Activated T-helper 9 cell treated with anti-CD3 and anti-CD28 coated beads, Interleukin-2, amount 50 U/mL, for 16 hours (primary cell): ENCODE measurements around the gene ZNF35.
"Not testable (repeated sequence)": the region's sequence is repeated elsewhere in the genome, so short reads cannot be mapped to it uniquely, and the experiment has no call there.

Experiments
- DNase-seq: peaks from one replicate; pipeline ENCODE4 v3.0.0-alpha.2; 2020; ENCODE audit warnings: low read depth

ZNF35 gene

DNA sequence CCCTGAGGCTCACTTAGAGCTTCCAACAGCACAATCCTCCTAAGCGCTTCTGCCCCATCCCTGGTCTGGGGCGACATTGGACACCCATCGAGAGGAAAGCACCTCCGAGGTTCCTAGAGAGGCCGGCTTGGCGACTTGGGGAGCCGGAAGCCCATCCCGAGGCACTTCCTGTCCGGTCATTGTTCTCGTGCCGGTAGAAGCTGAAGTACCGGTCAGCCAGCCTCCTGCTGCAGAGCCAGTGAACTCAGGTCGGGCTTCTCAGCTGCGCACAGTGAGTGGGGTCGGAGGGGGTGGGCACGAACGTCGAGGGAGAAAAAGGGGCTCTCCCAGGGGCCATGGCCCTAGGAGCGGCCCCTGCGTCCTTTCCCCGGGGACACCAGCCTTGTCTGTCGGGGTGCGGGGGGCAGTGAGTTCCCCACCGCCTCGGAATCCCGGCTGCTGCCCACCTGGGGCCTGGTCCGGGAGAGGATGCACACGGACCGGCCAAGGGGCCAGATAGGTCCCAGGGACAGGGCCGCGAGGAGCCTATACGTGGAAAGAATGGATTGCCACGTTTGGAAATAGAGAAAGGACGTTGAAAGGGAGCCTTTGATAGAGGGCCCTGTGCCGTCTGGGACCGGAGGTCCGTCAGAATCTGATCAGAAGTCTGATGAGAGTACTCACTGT is at the start of gene ZNF35:
ZNF35 (plus strand) TSS at position 169 of the 666 bp plus-strand sequence. CDS start 2,336 bp downstream, outside the sequence.
- no peak for DNase-seq

DNA sequence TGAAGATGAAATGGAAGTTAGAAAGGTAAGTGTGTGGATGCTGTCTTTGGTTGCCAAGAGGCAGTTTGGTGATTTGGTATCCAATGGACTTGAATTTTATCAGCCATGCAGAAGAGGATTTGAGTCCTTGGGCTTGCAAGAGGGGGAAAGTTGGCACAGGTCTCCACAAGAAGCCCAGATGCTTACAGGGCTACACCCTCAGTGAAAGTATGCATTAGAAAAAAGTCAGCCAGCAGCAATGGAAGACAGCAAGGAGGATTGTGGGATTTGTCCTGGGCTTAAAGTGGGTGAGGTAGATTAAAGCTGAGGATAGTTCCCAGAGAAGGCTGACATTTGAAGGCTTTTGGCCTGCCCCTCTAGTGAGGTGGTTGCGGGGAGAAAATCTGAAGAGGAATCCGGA is 46.8 kb upstream of the ZNF35 start:
- DNase-seq = no peak

DNA sequence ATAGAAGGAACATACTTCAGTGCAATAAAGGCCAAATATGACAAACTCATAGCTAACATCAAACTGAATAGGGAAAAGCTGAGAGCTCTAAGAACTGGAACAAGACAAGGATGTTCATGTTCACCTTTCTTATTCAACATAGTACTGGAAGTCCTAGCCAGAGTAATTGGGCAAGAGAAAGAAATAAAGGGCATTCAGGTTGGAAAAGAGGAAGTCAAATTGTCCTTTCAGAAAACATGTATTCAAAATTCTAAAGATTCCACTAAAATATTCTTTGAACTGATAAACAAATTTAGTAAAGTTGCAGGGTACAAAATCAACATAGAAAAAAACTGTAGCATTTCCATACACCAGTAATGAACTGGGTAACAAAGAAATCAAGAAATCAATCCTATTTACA is 35.9 kb upstream of the ZNF35 start:
- DNase-seq = no peak

DNA sequence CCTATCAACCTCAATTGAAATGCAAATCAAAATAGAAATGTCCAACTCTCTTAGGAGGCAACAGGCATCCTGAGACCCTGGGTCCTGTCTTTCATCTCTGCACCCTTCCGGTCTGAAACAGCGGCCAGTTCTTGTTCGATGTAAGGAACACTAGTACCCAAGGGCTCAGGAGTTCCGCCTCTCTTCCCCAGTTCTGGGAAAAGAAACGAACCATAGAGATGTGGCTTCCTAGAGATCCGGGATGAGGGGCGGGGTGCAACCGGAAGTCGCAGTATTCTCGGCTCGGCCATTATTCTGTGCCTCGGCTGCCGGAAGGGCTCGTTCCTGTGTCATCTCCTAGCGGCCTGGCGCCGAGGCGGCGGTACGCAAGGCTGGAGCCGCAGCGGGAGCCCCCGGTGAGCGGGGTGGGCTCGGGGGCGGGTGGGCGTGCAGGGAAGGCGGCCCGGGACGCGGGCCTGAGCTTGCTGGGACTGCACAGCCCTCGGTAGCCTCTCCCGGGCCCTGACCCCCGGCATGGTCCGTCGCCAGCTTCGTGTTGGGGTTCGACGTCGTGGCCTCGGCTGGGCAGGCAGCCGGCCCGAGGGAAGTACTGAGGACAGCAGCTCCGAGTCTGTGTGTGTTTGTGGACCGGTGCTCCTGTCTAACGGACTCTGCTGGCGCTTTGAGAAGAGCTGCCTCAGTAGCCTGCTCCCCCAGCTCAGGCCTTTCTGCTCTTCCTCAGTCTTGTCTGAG is 23.6 kb upstream of the ZNF35 start, which contains the start of gene ZNF197:
ZNF197 (plus strand) TSS at position 288 of the 732 bp plus-strand sequence. CDS start 4,119 bp downstream, outside the sequence.
- DNase-seq = peak; percentile 31

DNA sequence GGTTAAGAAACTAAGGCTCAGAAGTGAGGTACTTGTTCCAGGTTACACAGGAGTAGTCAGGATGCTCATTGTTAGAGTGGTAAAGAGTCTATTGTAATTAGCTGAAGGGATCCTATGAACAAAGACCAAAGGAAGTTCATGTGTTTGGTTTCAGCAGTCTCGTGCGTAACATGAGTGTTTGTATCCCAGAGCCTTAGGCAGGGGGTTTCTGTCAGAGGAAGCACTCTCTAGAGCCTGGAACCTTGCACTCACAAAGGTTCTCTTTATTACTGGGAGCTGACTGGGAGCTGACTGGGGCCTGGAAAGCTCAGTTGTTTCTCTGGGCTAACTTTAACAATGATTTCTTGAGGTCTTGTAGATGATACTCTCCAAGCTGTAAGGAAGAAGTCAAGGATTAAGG is 19.8 kb upstream of the ZNF35 start:
- no peak for DNase-seq

DNA sequence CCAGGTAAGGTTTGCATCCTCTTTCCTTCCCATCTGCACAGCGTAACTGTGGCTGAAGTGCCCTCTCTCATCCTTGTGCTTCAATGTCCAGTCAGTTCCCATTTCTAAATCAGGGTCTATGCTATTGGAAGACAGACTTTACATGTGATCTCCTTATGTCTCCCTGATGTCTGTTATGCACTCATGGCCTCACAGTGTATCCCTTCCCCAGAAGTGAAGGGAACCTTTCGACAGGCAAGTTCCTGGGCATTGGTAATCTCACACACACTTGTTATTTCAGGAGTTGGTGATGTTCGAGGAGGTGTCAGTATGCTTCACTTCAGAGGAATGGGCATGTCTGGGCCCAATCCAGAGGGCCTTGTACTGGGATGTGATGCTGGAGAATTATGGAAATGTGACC is 16.3 kb upstream of the ZNF35 start:
- no peak for DNase-seq

DNA sequence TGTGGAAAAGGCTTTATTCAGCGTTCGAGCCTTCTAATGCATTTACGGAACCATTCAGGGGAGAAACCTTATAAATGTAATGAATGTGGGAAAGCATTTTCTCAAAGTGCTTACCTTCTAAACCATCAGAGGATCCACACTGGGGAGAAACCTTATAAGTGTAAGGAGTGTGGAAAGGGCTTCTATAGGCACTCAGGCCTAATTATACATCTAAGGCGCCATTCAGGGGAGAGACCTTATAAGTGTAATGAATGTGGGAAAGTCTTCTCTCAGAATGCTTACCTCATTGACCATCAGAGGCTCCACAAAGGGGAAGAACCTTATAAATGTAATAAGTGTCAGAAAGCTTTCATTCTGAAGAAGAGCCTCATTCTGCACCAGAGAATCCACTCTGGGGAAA is 6.2 kb upstream of the ZNF35 start:
- no peak for DNase-seq

DNA sequence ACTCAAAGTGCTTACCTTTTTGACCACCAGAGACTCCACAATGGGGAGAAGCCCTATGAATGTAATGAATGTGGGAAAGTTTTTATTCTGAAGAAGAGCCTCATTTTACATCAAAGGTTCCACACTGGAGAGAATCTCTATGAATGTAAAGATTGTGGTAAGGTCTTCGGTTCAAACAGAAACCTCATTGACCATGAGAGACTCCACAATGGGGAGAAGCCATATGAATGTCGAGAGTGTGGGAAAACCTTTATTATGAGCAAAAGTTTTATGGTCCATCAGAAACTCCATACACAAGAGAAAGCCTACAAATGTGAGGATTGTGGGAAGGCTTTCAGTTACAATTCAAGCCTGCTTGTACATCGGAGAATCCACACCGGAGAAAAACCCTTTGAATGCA is 5.5 kb upstream of the ZNF35 start:
- DNase-seq = no peak

DNA sequence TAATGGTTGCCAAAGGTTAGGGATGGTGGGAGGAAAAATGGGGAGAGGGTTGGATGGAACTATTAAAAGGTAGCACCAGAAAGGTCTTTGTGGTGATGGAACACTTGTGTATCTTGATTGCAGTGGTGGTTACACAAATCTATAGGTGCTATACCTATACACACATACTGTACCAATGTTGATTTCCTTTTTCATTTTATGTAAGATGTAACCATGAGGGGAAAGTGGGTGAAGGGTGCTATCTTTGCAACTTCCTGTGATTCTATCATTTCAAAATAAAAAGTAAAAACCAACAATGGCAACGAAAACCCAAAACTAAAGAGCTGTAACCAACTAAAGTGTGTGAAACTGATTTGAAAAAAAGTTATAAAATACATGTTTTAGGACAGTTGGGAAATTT is 761 bp upstream of the ZNF35 start:
- no peak for DNase-seq

DNA sequence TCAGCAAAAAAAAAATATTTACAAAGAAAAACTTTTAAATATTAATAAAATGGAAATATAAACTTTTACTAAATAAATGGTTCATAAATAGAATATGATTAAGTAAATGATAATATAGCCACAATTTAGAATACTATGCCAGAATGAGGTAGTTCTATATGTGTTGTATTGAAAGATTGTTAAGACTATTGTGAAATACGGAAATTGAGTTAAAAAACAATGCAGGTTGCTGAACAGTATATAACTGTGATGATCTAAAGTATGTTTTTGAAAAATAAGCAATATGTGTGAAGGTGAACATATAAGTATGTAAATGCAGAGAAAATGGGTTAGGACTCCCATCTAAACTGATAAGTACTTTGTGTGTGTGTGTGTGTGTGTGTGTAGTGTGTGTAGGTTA is 1.2 kb downstream of the ZNF35 start:
- no peak for DNase-seq

DNA sequence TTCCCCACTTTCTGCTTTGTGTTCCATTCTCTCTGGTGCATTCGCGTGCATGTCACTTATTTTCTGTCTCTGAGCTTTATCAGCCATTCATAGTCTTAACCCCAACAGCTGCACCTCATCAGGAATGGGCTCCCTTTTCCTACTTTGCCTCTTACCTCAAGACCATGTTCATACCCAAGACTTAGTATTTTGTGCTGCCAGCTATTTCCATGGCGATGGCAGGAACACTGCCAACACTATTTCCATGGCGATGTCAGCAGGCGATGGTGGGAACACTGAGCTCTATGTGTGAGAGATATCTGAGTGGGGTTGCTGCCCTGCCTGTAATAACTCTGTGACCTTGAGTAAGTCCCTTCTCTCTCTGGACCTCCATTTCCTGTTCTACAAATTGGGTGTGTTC is 5.5 kb downstream of the ZNF35 start:
- no peak for DNase-seq

DNA sequence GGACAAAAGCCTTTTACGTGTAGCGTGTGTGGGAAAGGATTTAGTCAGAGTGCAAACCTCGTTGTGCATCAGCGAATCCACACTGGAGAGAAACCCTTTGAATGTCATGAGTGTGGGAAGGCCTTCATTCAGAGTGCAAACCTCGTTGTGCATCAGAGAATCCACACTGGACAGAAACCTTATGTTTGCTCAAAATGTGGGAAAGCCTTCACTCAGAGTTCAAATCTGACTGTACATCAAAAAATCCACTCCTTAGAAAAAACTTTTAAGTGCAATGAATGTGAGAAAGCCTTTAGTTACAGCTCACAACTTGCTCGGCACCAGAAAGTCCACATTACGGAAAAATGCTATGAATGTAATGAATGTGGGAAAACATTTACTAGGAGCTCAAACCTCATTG is 10.5 kb downstream of the ZNF35 start:
- DNase-seq = no peak

DNA sequence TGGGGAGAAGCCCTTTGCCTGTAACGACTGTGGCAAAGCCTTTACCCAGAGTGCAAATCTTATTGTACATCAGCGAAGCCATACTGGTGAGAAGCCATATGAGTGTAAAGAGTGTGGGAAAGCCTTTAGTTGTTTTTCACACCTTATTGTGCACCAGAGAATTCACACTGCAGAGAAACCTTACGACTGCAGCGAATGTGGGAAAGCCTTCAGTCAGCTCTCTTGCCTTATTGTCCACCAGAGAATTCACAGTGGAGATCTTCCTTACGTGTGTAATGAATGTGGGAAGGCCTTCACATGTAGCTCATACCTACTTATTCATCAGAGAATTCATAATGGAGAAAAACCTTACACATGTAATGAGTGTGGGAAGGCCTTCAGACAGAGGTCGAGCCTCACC is 10.9 kb downstream of the ZNF35 start:
- no peak for DNase-seq

DNA sequence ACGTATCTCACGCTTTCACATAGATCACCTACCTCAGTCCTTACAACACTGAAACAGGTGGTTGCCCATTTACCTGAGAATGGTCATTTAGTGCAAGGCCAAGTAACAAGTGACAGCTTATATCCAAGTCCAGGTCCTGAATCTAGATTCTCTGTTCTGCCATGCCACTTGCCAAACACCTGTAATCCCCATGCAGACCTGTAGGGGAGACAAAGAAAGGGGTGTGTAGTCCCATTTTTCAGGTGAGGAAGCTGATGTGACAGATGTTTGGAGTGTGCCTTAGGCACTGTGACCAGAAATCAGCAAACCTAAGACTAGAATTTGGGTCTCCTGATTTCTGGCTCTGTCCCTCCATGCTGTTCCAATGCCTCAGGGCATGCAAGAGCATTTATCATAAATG is 12.7 kb downstream of the ZNF35 start:
- no peak for DNase-seq

DNA sequence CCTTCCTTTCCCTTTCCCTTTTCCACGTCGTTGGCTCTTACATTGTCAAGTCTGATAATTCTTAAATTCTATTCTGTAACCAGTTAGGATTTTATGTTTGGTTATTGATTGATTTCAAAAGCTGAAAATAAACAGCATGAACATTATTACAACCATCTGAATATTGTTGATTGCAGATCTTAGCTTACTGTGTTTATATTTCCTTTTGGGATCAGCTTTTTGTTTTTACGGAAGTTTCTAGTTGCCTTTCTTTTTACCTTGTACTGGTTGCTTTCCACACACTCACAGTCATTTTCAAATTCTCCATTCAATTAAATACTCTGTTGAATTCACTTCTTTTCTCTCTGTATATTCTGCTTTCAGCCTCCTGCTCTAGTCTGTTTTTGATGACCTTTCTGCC is 16.6 kb downstream of the ZNF35 start:
- no peak for DNase-seq

DNA sequence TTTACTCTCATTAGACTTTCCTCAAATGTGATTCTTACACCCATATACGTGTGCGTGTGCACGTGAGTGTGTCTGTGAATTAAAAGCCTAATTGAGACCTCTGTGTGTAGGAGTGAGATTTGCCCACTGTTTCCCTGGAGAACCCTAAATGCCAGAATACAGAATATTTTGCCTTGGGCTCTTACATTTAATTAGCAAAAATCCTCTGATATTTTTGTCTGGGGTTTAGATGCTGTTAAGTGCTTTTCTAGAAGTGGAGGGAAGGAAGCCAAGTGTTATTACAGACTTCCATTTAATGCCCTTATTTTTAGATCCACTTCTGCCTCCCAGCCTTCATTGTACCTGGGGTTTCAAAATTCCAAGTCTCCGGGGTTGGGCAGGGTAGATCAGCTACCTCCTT is 17.8 kb downstream of the ZNF35 start:
- no peak for DNase-seq

DNA sequence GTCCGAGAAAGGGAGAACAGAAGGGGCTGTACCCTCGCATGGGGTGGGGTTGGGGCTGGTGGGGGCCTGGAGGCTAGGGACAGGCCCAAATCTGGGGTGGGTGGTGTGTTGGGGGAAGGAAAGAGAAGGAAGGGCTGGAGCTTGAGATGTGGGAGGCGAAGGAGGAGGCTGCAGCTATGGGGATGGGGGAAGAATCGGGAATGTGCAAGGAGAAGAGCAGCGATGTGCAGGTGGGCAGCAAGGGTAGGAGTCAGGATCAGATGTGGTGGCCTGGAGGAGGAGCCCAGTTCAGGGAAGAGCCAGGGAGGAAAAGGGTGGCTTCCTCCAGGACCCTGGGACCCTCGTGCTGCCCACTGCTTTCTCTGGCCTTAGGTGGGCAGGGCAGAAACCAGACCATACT is 21.2 kb downstream of the ZNF35 start:
- DNase-seq = no peak

DNA sequence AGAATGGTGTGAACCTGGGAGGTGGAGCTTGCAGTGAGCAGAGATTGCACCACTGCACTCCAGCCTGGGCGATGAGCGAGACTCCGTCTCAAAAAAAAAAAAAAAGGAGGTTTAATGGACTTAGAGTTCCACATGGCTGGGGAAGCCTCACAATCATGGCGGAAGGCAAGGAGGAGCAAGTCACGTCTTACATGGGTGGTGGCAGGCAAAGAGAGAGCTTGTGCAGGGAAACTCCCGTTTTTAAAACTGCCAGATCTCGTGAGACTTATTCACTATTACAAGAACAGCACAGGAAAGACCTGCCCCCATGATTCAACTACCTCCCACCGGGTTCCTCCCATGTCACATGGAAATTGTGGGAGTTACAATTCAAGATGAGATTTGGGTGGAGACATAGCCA is 24.9 kb downstream of the ZNF35 start:
- not testable (repeated sequence) for DNase-seq

DNA sequence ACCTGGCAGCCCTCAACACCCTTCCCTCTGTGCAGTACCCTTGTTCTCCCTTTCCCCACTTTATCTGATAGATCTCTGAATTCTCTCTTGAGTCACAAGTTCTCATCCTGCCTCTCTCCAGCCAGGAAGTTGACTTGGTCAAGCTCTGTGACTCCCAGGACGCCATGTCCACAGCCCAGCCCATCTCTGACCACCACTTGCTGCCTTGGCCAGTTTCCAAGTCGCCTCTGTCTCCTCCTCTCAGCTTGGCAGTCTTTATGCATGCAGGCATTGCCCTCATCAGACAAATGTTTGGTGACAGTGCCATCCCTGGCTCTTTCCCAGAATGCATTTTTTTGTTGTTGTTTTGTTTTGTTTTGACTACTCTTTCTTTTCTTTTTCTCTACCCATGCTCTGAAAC is 25.7 kb downstream of the ZNF35 start:
- no peak for DNase-seq

DNA sequence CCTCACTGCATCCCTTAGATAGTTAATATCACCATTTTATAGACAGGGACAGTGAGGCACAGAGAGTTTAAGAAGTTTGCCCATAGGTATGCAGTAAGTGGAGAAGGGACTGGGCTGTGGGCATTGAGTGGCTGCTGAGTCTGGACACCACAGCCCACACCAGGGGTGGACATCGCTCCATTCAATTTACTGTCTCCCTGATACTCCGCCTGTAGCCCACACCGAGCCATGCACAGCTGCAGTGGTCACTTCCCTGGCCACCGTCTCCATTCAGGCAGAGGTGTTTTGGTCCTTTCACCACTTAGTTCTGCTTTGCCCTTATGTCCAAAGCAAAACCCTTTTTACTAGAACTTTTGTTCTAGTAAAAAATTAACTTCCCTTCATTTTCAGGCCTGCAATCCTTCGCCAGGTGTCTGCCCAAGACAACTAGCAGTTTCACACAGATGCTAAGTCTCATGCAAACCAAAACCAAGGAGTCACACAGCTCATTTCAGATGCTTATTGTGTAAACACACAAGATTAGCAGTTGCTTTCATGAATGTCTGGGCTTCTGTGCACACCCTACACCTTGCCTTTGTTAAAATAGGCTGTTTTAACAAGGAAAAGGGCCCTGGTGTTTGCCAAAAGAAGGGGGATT is 30.1 kb downstream of the ZNF35 start:
- no peak for DNase-seq

DNA sequence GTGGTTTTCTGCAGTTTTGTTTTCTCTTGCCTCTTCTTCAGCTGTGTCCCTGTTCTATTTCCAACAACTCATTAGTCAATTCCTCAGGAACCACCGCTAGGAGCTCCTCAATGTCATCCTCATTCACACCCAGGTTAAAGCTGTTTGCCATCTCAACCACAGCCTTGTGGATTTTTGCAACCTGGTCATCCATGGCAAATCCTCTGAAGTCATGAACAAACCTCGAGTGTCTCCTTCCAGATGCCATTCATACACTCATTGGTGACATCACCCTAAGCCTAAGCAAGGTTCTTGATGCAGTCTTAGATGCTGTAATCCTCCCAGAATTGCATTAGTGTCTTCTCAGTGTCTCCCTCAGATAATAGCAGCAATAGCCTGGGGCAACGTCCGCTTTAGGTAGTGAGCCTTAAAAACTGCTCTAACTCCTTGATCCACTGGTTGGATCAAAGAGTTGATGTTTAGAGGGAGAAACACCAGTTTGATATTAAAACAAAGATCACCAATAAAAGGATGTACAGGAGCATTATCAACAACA is 32.5 kb downstream of the ZNF35 start:
- no peak for DNase-seq

DNA sequence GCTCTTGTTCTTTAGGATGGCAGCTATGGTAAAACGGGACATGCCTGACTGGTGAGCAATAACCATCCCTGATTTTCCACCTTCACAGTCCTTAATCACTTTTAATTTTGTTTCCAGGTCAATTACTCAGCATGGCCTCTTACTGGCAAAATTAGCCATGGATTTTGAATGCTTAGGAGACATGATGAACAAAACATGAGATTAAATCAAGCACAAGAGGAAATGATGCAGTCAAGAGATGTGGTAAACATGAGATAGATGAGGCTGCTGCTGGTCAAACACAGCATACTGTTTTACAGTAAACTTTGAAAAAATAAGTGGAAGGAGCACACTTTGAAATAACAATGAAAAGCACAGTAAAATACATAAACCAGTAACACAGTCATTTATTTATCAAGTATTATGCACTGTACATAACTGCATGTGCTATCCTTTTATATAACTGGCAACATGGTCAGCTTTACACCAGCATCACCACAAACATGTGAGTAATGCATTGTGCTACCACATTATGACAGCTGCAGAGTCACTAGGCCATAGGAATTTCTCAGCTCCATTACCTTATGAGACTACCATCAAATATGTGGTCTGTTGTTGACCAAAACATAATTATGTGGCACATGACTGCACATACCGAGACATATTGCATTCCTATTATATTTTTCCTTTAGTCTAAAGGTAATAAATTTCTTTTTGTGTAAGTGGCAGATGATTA is 33.8 kb downstream of the ZNF35 start:
- no peak for DNase-seq
